ENCODE results near the gene C11orf52.
A peak's percentile ranks its signal among the peaks of the same experiment; 100 is the strongest.

The C11orf52 gene

DNA sequence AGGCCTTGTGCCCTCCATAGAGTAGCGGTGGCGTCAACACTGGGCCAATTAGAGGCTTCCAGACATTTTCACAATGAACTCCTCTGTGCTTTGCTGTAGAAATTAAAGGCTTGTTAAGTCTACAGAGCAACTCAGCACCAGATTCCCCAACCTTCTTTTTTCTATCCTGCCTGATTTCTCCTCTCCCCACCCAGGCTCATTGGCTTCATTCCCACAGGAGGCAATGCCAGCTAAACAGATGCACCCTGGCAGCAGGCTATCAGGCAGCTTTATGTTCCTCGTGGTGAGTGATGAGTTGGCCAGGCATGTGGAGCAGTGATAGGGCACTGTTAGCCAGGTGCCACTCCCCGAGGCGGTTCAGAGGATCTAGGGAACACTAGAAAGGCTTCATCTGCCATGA, 23.2 kb downstream of the C11orf52 start:
- H3K9me3 ChIP-seq (replicated peaks in 1 of 11) = no peaks in the 10 kb centered on the region
- H3K9ac ChIP-seq = no peak overlapping the region

DNA sequence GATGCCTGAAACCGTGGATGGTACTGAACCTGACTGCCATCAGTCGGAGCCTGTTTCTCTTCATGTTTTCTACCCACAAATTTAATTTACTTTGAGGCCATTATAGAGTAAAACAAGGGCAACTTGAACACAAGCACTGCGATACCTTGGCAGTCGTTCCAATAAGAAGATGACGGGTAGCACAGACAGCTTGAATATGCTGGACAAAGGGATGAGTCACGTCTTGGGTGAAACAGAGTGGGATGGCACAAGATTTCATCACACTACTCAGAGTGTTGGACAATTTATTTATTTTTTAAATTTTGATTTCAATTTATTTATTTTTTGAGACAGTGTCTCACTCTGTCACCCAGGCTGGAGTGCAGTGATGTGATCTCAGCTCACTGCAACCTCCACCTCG, 24.1 kb downstream of the C11orf52 start:
- Histone ChIP-seq H3K4me2 (no peak overlapping the region), H3K4me3 (no peak overlapping the region), H3K27ac (no peak overlapping the region), H3K36me3 (no peaks in the 10 kb centered on the region), H3K4me1 (peaks cover 9 to 30% (median 15%) of the 10 kb centered on the region in 10 experiments), H3K9me3 (replicated peaks in 1 of 11) (no peaks in the 10 kb centered on the region), H4K20me1 (no peaks in the 10 kb centered on the region; a peak in 1 of 22 replicates), H3K27me3 (peaks cover 0 to 7% (median 3%) of the 10 kb centered on the region in 11 experiments; a peak in 9 of 22 replicates), H3K9ac (no peak overlapping the region)
- TF ChIP-seq Cebpa-rat (IDR thresholded peaks at IDR 0.05) = no peak

More for the DNA sequence above, 23.2 kb downstream of the C11orf52 start:
- Histone ChIP-seq H3K4me1 (peaks cover 17 to 31% (median 23%) of the 10 kb centered on the region in 10 experiments), H3K4me3 (no peak overlapping the region), H3K27me3 (peaks cover 0 to 15% (median 12%) of the 10 kb centered on the region in 11 experiments; a peak in 13 of 22 replicates), H3K27ac (no peak overlapping the region), H4K20me1 (no peaks in the 10 kb centered on the region; a peak in 1 of 22 replicates), H3K4me2 (no peak overlapping the region), H3K36me3 (no peaks in the 10 kb centered on the region)
- TF ChIP-seq Cebpa-rat (IDR thresholded peaks at IDR 0.05) = no peak

DNA sequence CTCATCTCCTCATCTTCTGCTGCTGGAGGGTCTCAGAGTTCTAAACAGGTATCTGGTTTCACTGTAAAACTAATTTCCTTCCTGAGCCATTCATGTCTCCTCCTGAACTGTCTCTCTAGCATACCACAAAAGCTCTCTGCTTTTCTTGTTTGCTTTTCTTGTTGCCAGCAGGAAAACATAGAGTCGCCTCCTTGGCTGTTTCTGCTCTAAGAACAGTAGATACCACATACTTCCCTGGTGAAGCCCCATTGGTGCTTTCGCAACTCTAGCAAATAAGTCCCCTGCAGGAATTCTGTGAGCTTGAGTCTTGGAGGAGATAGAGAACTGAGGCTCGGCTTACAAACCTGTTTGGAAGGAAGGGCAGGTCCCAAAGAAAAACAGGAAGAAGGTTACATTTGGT, 25.4 kb downstream of the C11orf52 start:
- peaks cover 0 to 17% (median 2%) of the 10 kb centered on the region in 10 experiments; a peak in 13 of 20 replicates for H3K4me1 ChIP-seq
- no peak overlapping the region for H3K4me2 ChIP-seq
- H3K9me3 ChIP-seq (replicated peaks in 1 of 11) = no peaks in the 10 kb centered on the region
- H3K27ac ChIP-seq = no peak overlapping the region
- H4K20me1 ChIP-seq = no peaks in the 10 kb centered on the region; a peak in 1 of 22 replicates
- no peaks in the 10 kb centered on the region for H3K27me3 ChIP-seq
- H3K9ac ChIP-seq = no peak overlapping the region
- no peaks in the 10 kb centered on the region for H3K36me3 ChIP-seq
- no peak overlapping the region for H3K4me3 ChIP-seq
- no peak for TF ChIP-seq Cebpa-rat (IDR thresholded peaks at IDR 0.05)

DNA sequence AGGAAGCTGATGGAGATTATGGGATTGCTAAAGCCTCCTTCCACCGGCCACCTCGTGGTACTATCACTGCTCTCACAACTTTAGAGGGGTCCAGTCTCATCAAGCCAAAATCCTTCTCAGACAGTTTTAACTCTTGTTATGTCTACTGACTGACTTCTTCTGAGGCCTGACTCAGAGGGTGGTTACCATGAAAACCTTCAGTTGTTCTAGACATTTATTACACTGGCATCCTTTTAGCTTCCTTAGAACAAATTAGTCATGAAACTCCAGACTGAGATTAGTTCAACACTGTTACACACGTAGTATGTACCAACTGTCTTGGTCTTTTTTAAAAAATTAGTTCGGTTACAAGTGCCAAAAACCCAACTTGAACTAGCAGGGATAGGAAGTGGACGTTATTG, 25.9 kb downstream of the C11orf52 start:
- TF ChIP-seq Cebpa-rat (IDR thresholded peaks at IDR 0.05) = no peak
- peaks cover 0 to 18% (median 2%) of the 10 kb centered on the region in 10 experiments; a peak in 7 of 20 replicates for H3K4me1 ChIP-seq
- no peaks in the 10 kb centered on the region for H3K9me3 ChIP-seq (replicated peaks in 1 of 11)
- no peak overlapping the region for H3K4me2 ChIP-seq
- no peaks in the 10 kb centered on the region for H3K27me3 ChIP-seq
- no peaks in the 10 kb centered on the region for H3K36me3 ChIP-seq
- H3K9ac ChIP-seq = no peak overlapping the region
- H3K4me3 ChIP-seq = no peak overlapping the region
- H3K27ac ChIP-seq = no peak overlapping the region
- no peaks in the 10 kb centered on the region; a peak in 1 of 22 replicates for H4K20me1 ChIP-seq

DNA sequence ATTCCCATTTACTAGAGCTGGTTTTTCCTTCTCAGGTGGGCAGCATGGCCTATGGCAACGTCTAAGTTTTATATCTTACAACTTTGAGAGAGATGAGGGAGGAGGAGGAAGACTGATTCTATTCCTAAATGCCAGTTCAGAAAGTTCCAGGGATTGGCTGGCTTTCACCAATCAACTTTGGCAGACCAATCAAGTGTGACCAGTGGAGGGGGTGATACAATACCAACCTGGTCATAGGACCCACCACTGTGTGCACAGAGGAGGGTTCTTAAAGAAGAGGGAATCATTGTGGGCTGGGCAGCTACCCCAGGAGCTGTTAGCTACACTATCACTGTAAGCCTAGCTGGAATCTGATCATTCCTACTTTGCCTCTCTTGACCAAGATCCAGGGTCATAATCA, 26.5 kb downstream of the C11orf52 start:
- no peaks in the 10 kb centered on the region; a peak in 1 of 22 replicates for H4K20me1 ChIP-seq
- no peak for TF ChIP-seq Cebpa-rat (IDR thresholded peaks at IDR 0.05)
- H3K9ac ChIP-seq = no peak overlapping the region
- no peaks in the 10 kb centered on the region for H3K9me3 ChIP-seq (replicated peaks in 1 of 11)
- no peaks in the 10 kb centered on the region for H3K36me3 ChIP-seq
- H3K27ac ChIP-seq = no peak overlapping the region
- peaks cover 0 to 18% (median 2%) of the 10 kb centered on the region in 10 experiments; a peak in 7 of 20 replicates for H3K4me1 ChIP-seq
- H3K4me3 ChIP-seq = no peak overlapping the region
- no peak overlapping the region for H3K4me2 ChIP-seq
- H3K27me3 ChIP-seq = no peaks in the 10 kb centered on the region

DNA sequence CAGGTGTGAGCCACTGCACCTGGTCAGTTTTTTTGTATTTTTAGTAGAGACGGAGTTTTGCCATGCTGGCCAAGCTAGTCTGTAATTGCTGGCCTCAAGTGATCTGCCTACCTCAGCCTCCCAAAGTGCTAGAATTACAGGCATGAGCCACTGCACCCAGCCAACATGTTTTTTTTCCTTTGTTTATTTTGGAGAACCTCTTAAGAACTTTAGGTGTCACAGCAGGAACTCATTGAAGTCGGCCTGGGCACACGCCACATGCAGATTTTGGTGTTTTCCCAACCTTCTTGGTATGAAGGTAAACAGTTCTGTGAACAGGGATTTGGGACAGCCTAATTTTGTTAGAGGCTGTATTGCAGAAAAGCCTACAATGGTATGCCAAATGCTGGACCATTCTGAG, 27.8 kb downstream of the C11orf52 start:
- Histone ChIP-seq H3K4me1 (peaks cover 0 to 18% (median 2%) of the 10 kb centered on the region in 10 experiments; a peak in 7 of 20 replicates), H3K36me3 (no peaks in the 10 kb centered on the region), H3K4me3 (no peak overlapping the region), H4K20me1 (no peaks in the 10 kb centered on the region), H3K9me3 (replicated peaks in 1 of 11) (peaks cover 2 to 5% (median 5%) of the 10 kb centered on the region in 11 experiments; a peak in 21 of 22 replicates), H3K27me3 (no peaks in the 10 kb centered on the region), H3K9ac (peak overlapping the region in 1 of 11 experiments; percentile 28; a peak in 1 of 22 replicates), H3K4me2 (peak overlapping the region in 2 of 11 experiments; percentile 22 to 29; a peak in 4 of 22 replicates), H3K27ac (no peak overlapping the region)
- TF ChIP-seq Cebpa-rat (IDR thresholded peaks at IDR 0.05) = no peak

DNA sequence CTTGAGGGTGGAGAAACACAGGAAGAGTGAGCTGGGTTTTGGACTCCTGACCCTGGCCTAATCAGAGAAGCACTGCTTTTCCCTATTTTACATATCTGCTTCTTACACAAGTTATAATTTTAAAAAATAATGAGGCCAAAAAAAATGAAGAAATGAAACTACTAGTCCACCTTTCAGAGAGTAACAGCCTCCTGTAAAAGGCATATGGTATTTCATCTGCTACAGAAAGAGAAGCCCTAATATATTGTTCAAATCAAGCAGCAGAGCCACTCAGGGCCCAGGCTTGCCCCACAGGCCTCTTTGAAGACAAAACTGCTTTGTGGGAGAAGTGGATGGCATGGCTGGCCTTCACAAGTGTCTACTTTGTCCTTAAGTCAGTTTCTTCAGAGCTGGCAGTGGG, 28.4 kb downstream of the C11orf52 start:
- Histone ChIP-seq H3K27ac (no peak overlapping the region), H3K4me2 (peak overlapping the region in 2 of 11 experiments; percentile 22 to 29; a peak in 5 of 22 replicates), H4K20me1 (no peaks in the 10 kb centered on the region), H3K9ac (peak overlapping the region in 1 of 11 experiments; percentile 28; a peak in 1 of 22 replicates), H3K4me1 (peaks cover 0 to 18% (median 2%) of the 10 kb centered on the region in 10 experiments; a peak in 7 of 20 replicates), H3K4me3 (no peak overlapping the region), H3K27me3 (no peaks in the 10 kb centered on the region), H3K36me3 (no peaks in the 10 kb centered on the region), H3K9me3 (replicated peaks in 1 of 11) (peaks cover 6 to 12% (median 10%) of the 10 kb centered on the region in 11 experiments; a peak in 21 of 22 replicates)
- TF ChIP-seq Cebpa-rat (IDR thresholded peaks at IDR 0.05) = no peak

DNA sequence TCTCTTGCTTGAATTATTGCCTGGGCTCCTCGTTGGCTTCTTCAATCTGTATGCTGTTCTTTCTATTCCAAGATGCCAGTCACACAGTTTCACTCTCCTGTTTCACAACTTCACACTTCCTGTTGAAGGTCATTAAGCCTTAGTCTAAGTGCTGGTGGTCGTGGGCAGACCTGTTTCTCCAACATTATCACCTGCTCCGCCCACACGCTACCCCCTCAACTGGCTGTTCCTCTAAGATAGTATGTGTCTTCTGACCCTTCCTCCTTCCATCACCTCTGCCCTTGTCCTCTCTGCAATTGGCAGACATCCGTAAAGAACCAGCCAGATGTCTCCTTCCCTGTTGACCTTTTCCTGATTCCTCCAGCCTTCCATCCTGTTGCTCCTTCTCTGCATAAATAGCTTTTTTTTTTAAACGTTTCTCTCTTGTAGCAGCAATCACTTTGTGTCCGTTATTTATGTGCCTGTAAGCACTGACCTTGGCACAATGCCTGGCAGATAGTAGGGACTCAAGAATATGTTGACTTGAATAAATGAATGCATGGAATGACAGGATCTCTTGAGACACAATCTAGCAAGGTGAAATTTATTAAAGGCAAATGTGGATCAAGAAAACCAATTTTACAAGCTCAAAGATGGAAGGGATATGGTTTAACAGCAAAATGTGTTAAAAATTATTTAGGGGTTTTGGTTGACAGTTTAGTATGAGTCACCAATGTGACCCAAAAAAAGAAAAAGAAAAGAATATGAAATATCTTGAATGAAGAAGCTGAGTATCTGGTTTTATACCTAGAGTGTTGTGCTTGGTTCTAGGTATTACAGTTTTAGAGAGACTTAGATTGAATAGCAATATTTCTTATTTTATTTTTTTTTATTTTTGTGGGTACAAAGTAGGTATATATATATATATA, 31.1 kb downstream of the C11orf52 start:
- no peak for TF ChIP-seq Cebpa-rat (IDR thresholded peaks at IDR 0.05)
- peaks cover 6 to 17% (median 10%) of the 10 kb centered on the region in 11 experiments; a peak in 21 of 22 replicates for H3K9me3 ChIP-seq (replicated peaks in 1 of 11)
- H4K20me1 ChIP-seq = no peaks in the 10 kb centered on the region
- H3K4me2 ChIP-seq = peak overlapping the region in 1 of 11 experiments; percentile 11; a peak in 2 of 22 replicates
- H3K27ac ChIP-seq = no peak overlapping the region
- H3K27me3 ChIP-seq = no peaks in the 10 kb centered on the region
- peaks cover 0 to 18% (median 2%) of the 10 kb centered on the region in 10 experiments; a peak in 7 of 20 replicates for H3K4me1 ChIP-seq
- no peak overlapping the region for H3K9ac ChIP-seq
- no peak overlapping the region for H3K4me3 ChIP-seq
- no peaks in the 10 kb centered on the region for H3K36me3 ChIP-seq

DNA sequence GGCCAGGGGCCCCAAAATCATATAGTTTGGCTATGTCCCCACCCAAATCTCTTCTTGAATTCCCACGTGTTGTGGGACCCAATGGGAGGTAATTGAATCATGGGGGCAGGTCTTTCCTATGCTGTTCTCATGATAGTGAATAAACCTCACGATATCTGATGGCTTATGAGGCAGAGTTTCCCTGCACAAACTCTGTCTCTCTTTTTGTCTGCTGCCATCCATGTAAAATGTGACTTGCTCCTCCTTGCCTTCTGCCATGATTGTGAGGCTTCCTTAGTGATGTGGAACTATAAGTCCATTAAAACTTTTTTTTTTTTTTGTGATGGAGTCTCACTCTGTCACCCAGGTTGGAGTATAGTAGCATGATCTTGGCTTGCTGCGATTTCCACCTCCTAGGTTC, 32.9 kb downstream of the C11orf52 start:
- H3K4me3 ChIP-seq = no peak overlapping the region
- H3K27ac ChIP-seq = no peak overlapping the region
- no peak overlapping the region for H3K9ac ChIP-seq
- peaks cover 0 to 14% (median 2%) of the 10 kb centered on the region in 10 experiments; a peak in 7 of 20 replicates for H3K4me1 ChIP-seq
- H3K4me2 ChIP-seq = no peak overlapping the region
- no peak for TF ChIP-seq Cebpa-rat (IDR thresholded peaks at IDR 0.05)
- no peaks in the 10 kb centered on the region for H3K36me3 ChIP-seq
- H4K20me1 ChIP-seq = no peaks in the 10 kb centered on the region
- peaks cover 6 to 17% (median 10%) of the 10 kb centered on the region in 11 experiments; a peak in 21 of 22 replicates for H3K9me3 ChIP-seq (replicated peaks in 1 of 11)
- no peaks in the 10 kb centered on the region for H3K27me3 ChIP-seq
